NCI-H446 (cell line): ENCODE results near the gene MRPL51.

Experiments used
- DNase-seq, 2 experiments: peaks; one replicate each; lab custom pipeline; 2025; lab: John Stamatoyannopoulos, UW

The MRPL51 gene

GRCh38 chr12:6461401-6462233 lies 31.4 kb downstream of the MRPL51 start:
- no peak for DNase-seq

- DNase-seq: no peak
Measured at GRCh38 chr12:6460751-6461371, 32.2 kb downstream of the MRPL51 start.

GRCh38 chr12:6459004-6459337 lies 34.1 kb downstream of the MRPL51 start:
- DNase-seq: no peak

GRCh38 chr12:6458281-6459003 lies 34.6 kb downstream of the MRPL51 start:
- DNase-seq: no peak

- no peak for DNase-seq
Measured at GRCh38 chr12:6457220-6457945, 35.7 kb downstream of the MRPL51 start.

- DNase-seq: no peak
Measured at GRCh38 chr12:6452944-6453630, 40.0 kb downstream of the MRPL51 start.

- DNase-seq: no peak
Measured at GRCh38 chr12:6452245-6452943, 40.7 kb downstream of the MRPL51 start.

- no peak for DNase-seq
Measured at GRCh38 chr12:6451348-6452244, 41.5 kb downstream of the MRPL51 start, which contains the start of gene TAPBPL. TAPBPL (plus strand) TSS chr12:6452042; CDS start chr12:6452249, 207 bp downstream.

GRCh38 chr12:6450869-6451347 lies 42.2 kb downstream of the MRPL51 start:
- DNase-seq: no peak

- DNase-seq: no peak
Measured at GRCh38 chr12:6450091-6450868, 42.8 kb downstream of the MRPL51 start.

- no peak for DNase-seq
Measured at GRCh38 chr12:6444704-6445688, 48.1 kb downstream of the MRPL51 start, which contains the start of gene CD27. CD27 (plus strand) TSS chr12:6444955; CDS start chr12:6445096, 141 bp downstream.

- DNase-seq: no peak
Measured at GRCh38 chr12:6444031-6444430, 49.0 kb downstream of the MRPL51 start.

- no peak for DNase-seq
Measured at GRCh38 chr12:6443361-6443983, 49.6 kb downstream of the MRPL51 start.

- no peak for DNase-seq
Measured at GRCh38 chr12:6442836-6443235, 50.2 kb downstream of the MRPL51 start.
